Smooth muscle cell (in vitro differentiated cells): Measurements from ENCODE around the gene GPD1. TPM values are rescaled to one million over a fixed set of nuclear protein-coding genes. Genes with fewer than 3 reads are reported as not detected.
"Not testable (repeated sequence)": the region's sequence is repeated elsewhere in the genome, so short reads cannot be mapped to it uniquely, and the experiment has no call there.

Experiments
- DNase-seq: peaks from one replicate; lab custom pipeline; 2025; ENCODE audit not compliant: unreplicated experiment; lab: John Stamatoyannopoulos, UW
- H2AFZ ChIP-seq: fragments of 200-600 bp; sonication (generic); 2 replicates; pipeline ENCODE4 v1.6.0; 2016; ENCODE audit warnings: antibody characterized with exemption, low read depth, mild to moderate bottlenecking
- H3F3A ChIP-seq: fragments of 200-600 bp; sonication (generic); 2 replicates; pipeline ENCODE4 v1.6.0; 2017; ENCODE audit warnings: antibody characterized with exemption, low read depth
- H3K27ac ChIP-seq: fragments of 200-600 bp; sonication (generic); 2 replicates; pipeline ENCODE4 v1.5.1; 2016; ENCODE audit warnings: low read depth, mild to moderate bottlenecking
- H3K27me3 ChIP-seq: fragments of 200-600 bp; sonication (generic); 2 replicates; pipeline ENCODE4 v1.6.1; 2016; ENCODE audit warnings: low read depth, mild to moderate bottlenecking
- H3K36me3 ChIP-seq: fragments of 200-600 bp; sonication (generic); 2 replicates; pipeline ENCODE4 v1.5.1; 2016; ENCODE audit warnings: low read depth
- H3K4me1 ChIP-seq: fragments of 200-600 bp; sonication (generic); 2 replicates; pipeline ENCODE4 v1.5.1; 2016; ENCODE audit warnings: low read depth
- H3K4me2 ChIP-seq: fragments of 200-600 bp; sonication (generic); 2 replicates; pipeline ENCODE4 v1.6.0; 2016; ENCODE audit warnings: mild to moderate bottlenecking
- H3K4me3 ChIP-seq: fragments of 200-600 bp; sonication (generic); 2 replicates; pipeline ENCODE4 v1.5.1; 2016; ENCODE audit warnings: mild to moderate bottlenecking
- H3K79me2 ChIP-seq: fragments of 200-600 bp; sonication (generic); 2 replicates; pipeline ENCODE4 v1.6.0; 2016; ENCODE audit warnings: low read depth, mild to moderate bottlenecking
- H3K9ac ChIP-seq: fragments of 200-600 bp; sonication (generic); 2 replicates; pipeline ENCODE4 v1.6.0; 2016; ENCODE audit warnings: low read depth
- H3K9me3 ChIP-seq: fragments of 200-600 bp; sonication (generic); replicated peaks from 2 replicates; pipeline ENCODE4 v1.5.1; 2016; ENCODE audit warnings: low read depth
- H4K20me1 ChIP-seq: fragments of 200-600 bp; sonication (generic); 2 replicates; pipeline ENCODE4 v1.6.0; 2016; ENCODE audit warnings: low read depth
- WGBS: methylation state at CpG from one replicate; pipeline ENCODE4 v1.1.7; 2016; ENCODE audit warnings: low lambda C conversion rate; 5-methylcytosine and 5-hydroxymethylcytosine counted together
- polyA plus RNA-seq: library from polyadenylated mRNA; unstranded; fragments of >200 nt; fragmentation: Nextera tagmentation; extraction: Ambion mirVana; gene quantifications from 2 replicates; pipeline ENCODE4 v1.2.1, GENCODE V29; 2016
- total RNA-seq: library from RNA; depleted of rRNA; stranded (reverse); fragments of >200 nt; gene quantifications from 2 replicates; pipeline ENCODE4 v1.2.3, GENCODE V29; 2014
- TF ChIP-seq, protein P1 (sequence below): fragments of 200-600 bp; sonication (generic); IDR thresholded peaks from 2 replicates; pipeline ENCODE4 v1.5.1; 2017; ENCODE audit warnings: borderline replicate concordance, mild to moderate bottlenecking, antibody characterized with exemption; ENCODE audit not compliant: insufficient read depth, poor library complexity, severe bottlenecking

The GPD1 gene
- total and polyA plus RNA-seq, 2 experiments from 2014 or later: 0.24 TPM; not detected in 1

DNA sequence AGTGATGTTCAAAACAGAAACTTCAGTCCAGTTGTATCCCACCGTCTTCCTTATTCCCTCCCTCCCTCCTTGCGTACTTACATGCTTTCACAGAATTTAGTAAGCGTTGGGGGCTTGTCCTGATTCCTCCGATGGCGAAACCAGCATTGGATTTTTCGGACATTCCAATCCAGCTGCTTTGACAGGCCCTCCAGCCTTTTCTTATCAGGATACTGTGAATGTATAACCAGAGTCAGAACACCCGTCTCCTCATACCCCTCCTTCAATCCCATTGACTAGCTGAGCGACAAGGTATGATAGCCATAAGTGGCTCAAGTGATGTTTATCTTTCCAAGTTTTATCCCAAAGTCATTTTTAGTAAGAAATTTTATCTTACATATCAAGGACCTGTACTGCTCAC lies 39.2 kb downstream of the GPD1 start:
- Histone ChIP-seq H3K27ac (no peak overlapping the region), H4K20me1 (peaks cover 67% of the 10 kb centered on the region), H3K79me2 (peaks cover 43% of the 10 kb centered on the region), H3K4me1 (no peaks in the 10 kb centered on the region), H2AFZ (no peak overlapping the region), H3K9me3 (no peaks in the 10 kb centered on the region), H3K36me3 (peaks cover 4% of the 10 kb centered on the region), H3K27me3 (no peaks in the 10 kb centered on the region), H3K9ac (no peak overlapping the region), H3K4me3 (no peak overlapping the region), H3K4me2 (no peak overlapping the region), H3F3A (no peaks in the 10 kb centered on the region)
- TF ChIP-seq, protein P1, sequence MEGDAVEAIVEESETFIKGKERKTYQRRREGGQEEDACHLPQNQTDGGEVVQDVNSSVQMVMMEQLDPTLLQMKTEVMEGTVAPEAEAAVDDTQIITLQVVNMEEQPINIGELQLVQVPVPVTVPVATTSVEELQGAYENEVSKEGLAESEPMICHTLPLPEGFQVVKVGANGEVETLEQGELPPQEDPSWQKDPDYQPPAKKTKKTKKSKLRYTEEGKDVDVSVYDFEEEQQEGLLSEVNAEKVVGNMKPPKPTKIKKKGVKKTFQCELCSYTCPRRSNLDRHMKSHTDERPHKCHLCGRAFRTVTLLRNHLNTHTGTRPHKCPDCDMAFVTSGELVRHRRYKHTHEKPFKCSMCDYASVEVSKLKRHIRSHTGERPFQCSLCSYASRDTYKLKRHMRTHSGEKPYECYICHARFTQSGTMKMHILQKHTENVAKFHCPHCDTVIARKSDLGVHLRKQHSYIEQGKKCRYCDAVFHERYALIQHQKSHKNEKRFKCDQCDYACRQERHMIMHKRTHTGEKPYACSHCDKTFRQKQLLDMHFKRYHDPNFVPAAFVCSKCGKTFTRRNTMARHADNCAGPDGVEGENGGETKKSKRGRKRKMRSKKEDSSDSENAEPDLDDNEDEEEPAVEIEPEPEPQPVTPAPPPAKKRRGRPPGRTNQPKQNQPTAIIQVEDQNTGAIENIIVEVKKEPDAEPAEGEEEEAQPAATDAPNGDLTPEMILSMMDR: no peak
- DNase-seq: no peak
- 96% methylated on average over 8 of the region's 8 CpGs for WGBS

DNA sequence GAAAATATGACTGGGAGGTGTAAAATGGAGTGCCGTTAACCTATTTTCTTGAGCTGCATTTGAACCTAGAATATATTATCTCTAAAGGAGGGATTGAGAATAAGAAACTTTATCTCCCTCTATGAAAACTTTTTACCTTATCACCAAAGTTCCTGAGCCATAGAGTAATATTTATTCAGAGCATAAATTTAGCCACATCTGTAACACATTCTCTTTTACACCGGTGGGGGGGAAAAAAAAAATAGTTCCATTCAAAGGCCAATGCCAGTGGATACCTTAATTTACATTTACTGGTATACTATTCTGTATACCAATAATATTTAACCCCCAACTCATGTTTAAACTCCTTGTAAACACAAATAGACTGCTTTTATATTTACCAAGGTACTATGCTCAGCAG lies 41.6 kb downstream of the GPD1 start:
- Histone ChIP-seq H4K20me1 (peaks cover 90% of the 10 kb centered on the region), H3K27ac (no peak overlapping the region), H3K4me2 (no peak overlapping the region), H3K9ac (no peak overlapping the region), H3K4me1 (no peaks in the 10 kb centered on the region), H3F3A (no peaks in the 10 kb centered on the region), H2AFZ (no peak overlapping the region), H3K79me2 (peaks cover 67% of the 10 kb centered on the region), H3K27me3 (no peaks in the 10 kb centered on the region), H3K4me3 (no peak overlapping the region), H3K36me3 (no peaks in the 10 kb centered on the region), H3K9me3 (no peaks in the 10 kb centered on the region)
- WGBS: 100% methylated on average over 2 of the region's 2 CpGs
- no peak for DNase-seq
- TF ChIP-seq, protein P1: no peak

DNA sequence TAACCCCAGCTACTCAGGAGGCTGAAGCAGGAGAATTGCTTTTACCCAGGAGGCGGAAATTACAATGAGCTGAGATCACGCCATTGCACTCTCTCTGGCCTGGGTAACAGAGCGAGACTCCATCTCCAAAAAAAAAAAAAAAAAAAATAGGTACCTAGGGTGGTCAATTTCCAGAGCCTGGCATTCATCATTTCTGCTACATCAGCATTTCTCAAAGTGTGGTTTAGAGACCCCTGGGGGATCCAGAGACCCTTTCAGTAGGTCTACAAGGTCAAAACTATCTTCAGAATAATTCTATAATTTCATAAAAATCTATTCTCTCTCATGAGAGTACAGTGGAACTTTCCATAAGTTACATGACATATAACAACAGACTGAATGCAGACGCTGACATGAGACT lies 43.5 kb downstream of the GPD1 start:
- H3K27ac ChIP-seq: no peak overlapping the region

DNA sequence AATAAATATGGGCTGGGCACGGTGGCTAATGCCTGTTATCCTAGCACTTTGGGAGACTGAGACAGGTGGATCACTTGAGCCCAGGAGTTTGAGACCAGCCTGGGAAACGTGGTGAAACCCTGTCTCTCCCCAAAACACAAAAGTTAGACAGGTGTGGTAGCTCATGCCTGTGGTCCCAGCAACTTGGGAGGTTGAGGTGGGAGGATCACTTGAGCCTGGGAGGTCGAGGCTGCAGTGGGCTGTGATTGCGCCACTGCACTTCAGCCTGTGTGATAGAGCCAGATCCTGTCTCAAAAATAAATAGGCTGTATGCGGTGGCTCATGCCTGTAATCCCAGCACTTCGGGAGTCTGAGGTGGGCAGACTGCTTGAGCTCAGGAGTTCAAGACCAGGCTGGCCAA lies 44.2 kb downstream of the GPD1 start:
- Histone ChIP-seq H3K79me2 (peaks cover 93% of the 10 kb centered on the region), H4K20me1 (peaks cover 99% of the 10 kb centered on the region)
- H3K36me3 ChIP-seq, DNase-seq, H3K9ac ChIP-seq, H3K4me3 ChIP-seq, H2AFZ ChIP-seq, H3K27me3 ChIP-seq, H3F3A ChIP-seq, H3K4me1 ChIP-seq, H3K27ac ChIP-seq, H3K4me2 ChIP-seq, H3K9me3 ChIP-seq: not testable (repeated sequence)
- 94% methylated on average over 6 of the region's 6 CpGs for WGBS

More for the DNA sequence above, 43.5 kb downstream of the GPD1 start:
- Histone ChIP-seq H3K4me1 (no peaks in the 10 kb centered on the region), H3K4me3 (no peak overlapping the region), H3K36me3 (no peaks in the 10 kb centered on the region), H4K20me1 (peaks cover 98% of the 10 kb centered on the region), H2AFZ (no peak overlapping the region), H3F3A (no peaks in the 10 kb centered on the region), H3K9ac (no peak overlapping the region), H3K9me3 (no peaks in the 10 kb centered on the region), H3K79me2 (peaks cover 86% of the 10 kb centered on the region), H3K27me3 (no peaks in the 10 kb centered on the region), H3K4me2 (no peak overlapping the region)
- TF ChIP-seq, protein P1: no peak
- DNase-seq: no peak
- 95% methylated on average over 4 of the region's 4 CpGs for WGBS
